HepG2 (cell line): ENCODE data around the gene CDK12. TPM values are rescaled to one million over a fixed set of nuclear protein-coding genes. Genes with fewer than 3 reads are reported as not detected.

Experiments
- ATF7 ChIP-seq, 2 experiments: fragments of 450-650 bp in 1 of 2; sonication (generic) in 1 of 2; formaldehyde crosslinking in 1 of 2; IDR thresholded peaks; 2 replicates each; pipeline versions ENCODE4 v1.4.0 to v1.6.1; 2016 to 2020; ENCODE audit warnings: antibody characterized with exemption in 1 of 2, mild to moderate bottlenecking in 1 of 2, missing genetic modification reagents in 1 of 2
- BCL3 ChIP-seq: sonication (generic); formaldehyde crosslinking; IDR thresholded peaks from 2 replicates; pipeline ENCODE4 v1.5.1; 2020; ENCODE audit warnings: mild to moderate bottlenecking, missing genetic modification reagents, moderate library complexity
- ELF4 ChIP-seq: sonication (generic); formaldehyde crosslinking; IDR thresholded peaks from 2 replicates; pipeline ENCODE4 v1.5.0; 2020; ENCODE audit warnings: missing genetic modification reagents, mild to moderate bottlenecking, moderate library complexity, borderline replicate concordance
- ELK4 ChIP-seq: sonication (generic); formaldehyde crosslinking; IDR thresholded peaks from 2 replicates; pipeline ENCODE4 v1.9.0; 2021; ENCODE audit warnings: missing genetic modification reagents, borderline replicate concordance
- EP300 ChIP-seq, 3 experiments: sonication (generic) in 1 of 3; formaldehyde crosslinking in 1 of 3; IDR thresholded peaks; 2 replicates each; pipeline versions ENCODE4 v1.5.1 to v1.6.1; 2011 to 2020; ENCODE audit warnings: low read depth in 2 of 3, low read length in 2 of 3, borderline replicate concordance in 1 of 3, improper control_type of control experiment in 1 of 3, mild to moderate bottlenecking in 1 of 3, missing genetic modification reagents in 1 of 3, moderate library complexity in 1 of 3
- ETV6 ChIP-seq: sonication (generic); formaldehyde crosslinking; conservative IDR thresholded peaks from 2 replicates; pipeline ENCODE4 v1.4.0; 2020; ENCODE audit warnings: missing genetic modification reagents
- GATAD2A ChIP-seq: IDR thresholded peaks from 2 replicates; pipeline ENCODE4 v1.6.1; 2016
- KDM3A ChIP-seq: IDR thresholded peaks from 2 replicates; pipeline ENCODE4 v1.6.1; 2018; ENCODE audit warnings: low read depth, missing compliant biosample characterization
- NPAS2 ChIP-seq: sonication (generic); formaldehyde crosslinking; IDR thresholded peaks from 2 replicates; pipeline ENCODE4 v1.8.0; 2022; ENCODE audit warnings: mild to moderate bottlenecking, missing genetic modification reagents, borderline replicate concordance
- NR2C2 ChIP-seq: sonication (generic); formaldehyde crosslinking; IDR thresholded peaks from 2 replicates; pipeline ENCODE4 v1.4.0; 2020; ENCODE audit warnings: missing genetic modification reagents, mild to moderate bottlenecking, moderate library complexity, borderline replicate concordance
- RFXAP ChIP-seq: sonication (generic); formaldehyde crosslinking; IDR thresholded peaks from 2 replicates; pipeline ENCODE4 v1.4.0; 2020; ENCODE audit warnings: missing genetic modification reagents, borderline replicate concordance
- SIX1 ChIP-seq: sonication (generic); formaldehyde crosslinking; IDR thresholded peaks from 2 replicates; pipeline ENCODE4 v1.4.0; 2020; ENCODE audit warnings: missing genetic modification reagents, borderline replicate concordance
- SRY ChIP-seq: sonication (generic); formaldehyde crosslinking; IDR thresholded peaks from 2 replicates; pipeline ENCODE4 v1.8.0; 2022; ENCODE audit warnings: mild to moderate bottlenecking, missing genetic modification reagents
- TCF7 ChIP-seq: sonication (generic); IDR thresholded peaks from 2 replicates; pipeline ENCODE4 v1.6.1; 2016; ENCODE audit warnings: antibody characterized with exemption, low read depth
- THAP8 ChIP-seq: sonication (generic); formaldehyde crosslinking; IDR thresholded peaks from 2 replicates; pipeline ENCODE4 v1.5.1; 2020; ENCODE audit warnings: missing genetic modification reagents, mild to moderate bottlenecking, borderline replicate concordance
- TMF1 ChIP-seq: sonication (generic); formaldehyde crosslinking; IDR thresholded peaks from 2 replicates; pipeline ENCODE4 v1.8.1; 2022; ENCODE audit warnings: low read depth, missing genetic modification reagents
- TOPORS ChIP-seq: sonication (generic); formaldehyde crosslinking; IDR thresholded peaks from 2 replicates; pipeline ENCODE4 v1.8.0; 2023; ENCODE audit warnings: mild to moderate bottlenecking, missing genetic modification reagents
- ZBTB49 ChIP-seq: sonication (generic); formaldehyde crosslinking; IDR thresholded peaks from 2 replicates; pipeline ENCODE4 v1.4.0; 2020; ENCODE audit warnings: missing genetic modification reagents, borderline replicate concordance
- ZKSCAN5 ChIP-seq: sonication (generic); formaldehyde crosslinking; IDR thresholded peaks from 2 replicates; pipeline ENCODE4 v1.5.1; 2020; ENCODE audit warnings: mild to moderate bottlenecking, missing genetic modification reagents
- ZKSCAN8 ChIP-seq: IDR thresholded peaks from 2 replicates; pipeline ENCODE4 v1.6.1; 2016; ENCODE audit warnings: borderline replicate concordance, missing genetic modification reagents, missing compliant biosample characterization
- ZMAT3 ChIP-seq: sonication (generic); formaldehyde crosslinking; conservative IDR thresholded peaks from 2 replicates; pipeline ENCODE4 v1.7.0; 2021; ENCODE audit warnings: missing genetic modification reagents
- ZNF496 ChIP-seq: sonication (generic); formaldehyde crosslinking; IDR thresholded peaks from 2 replicates; pipeline ENCODE4 v1.8.1; 2023; ENCODE audit warnings: mild to moderate bottlenecking, moderate library complexity, missing genetic modification reagents; ENCODE audit not compliant: insufficient replicate concordance
- polyA plus RNA-seq, 8 experiments: library from polyadenylated mRNA; depleted of rRNA in 3 of 8; stranded (reverse) in 7 of 8; unstranded in 1 of 8; fragments of >200 nt; fragmentation: Illumina TruSeq in 4 of 8; extraction: Trizol in 4 of 8; gene quantifications; 2 replicates each; pipeline versions ENCODE4 v1.2.1 to v1.2.3, GENCODE V29; 2011 to 2016; ENCODE audit warnings: low read depth in 4 of 8, missing spikeins in 1 of 8, mixed read lengths in 1 of 8; ENCODE audit not compliant: insufficient read depth in 1 of 8
- total RNA-seq, 5 experiments: library from RNA; depleted of rRNA; stranded (reverse); fragments of >200 nt; fragmentation: Illumina TruSeq; extraction: Trizol; gene quantifications; 2 replicates each; pipeline ENCODE4 v1.2.3, GENCODE V29; 2016; ENCODE audit warnings: low read depth in 1 of 5

CDK12 gene
- total and polyA plus RNA-seq, 2 of the 13 experiments (the other 11 are each of a cell fraction or from before 2014, with no cell fraction given) = 24.0 to 88.6 TPM

- TF ChIP-seq ELF4 (no peak; the same call in 1 of the 2 replicates), KDM3A (CRISPR knock-in tag) (no peak), RFXAP (CRISPR knock-in tag) (0 out of 2 replicates have a peak, but pooled peaks have one; percentile 58), ZKSCAN5 (CRISPR knock-in tag) (peak; percentile 91), THAP8 (CRISPR knock-in tag) (peak; percentile 54; the same call in 1 of the 2 replicates), EP300 (IDR thresholded peaks at IDR 0.05; ENCODE audit: low read depth in 2 of 2, low read length in 2 of 2) (peak in 1 of 2 experiments; percentile 81; a peak in 2 of 4 replicates), EP300 (CRISPR knock-in tag; IDR thresholded peaks at IDR 0.05; ENCODE audit: borderline replicate concordance) (peak; percentile 67; the same call in 1 of the 2 replicates), TOPORS (CRISPR knock-in tag) (no peak), ZNF496 (CRISPR knock-in tag) (no peak), ZKSCAN8 (peak; percentile 84; the same call in 1 of the 2 replicates), ELK4 (CRISPR knock-in tag) (no peak), SRY (CRISPR knock-in tag) (no peak; the same call in 1 of the 2 replicates), ETV6 (CRISPR knock-in tag) (peak; percentile 88), BCL3 (CRISPR knock-in tag) (no peak; the same call in 1 of the 2 replicates), TCF7 (no peak; the same call in 1 of the 2 replicates), NPAS2 (CRISPR knock-in tag) (no peak), SIX1 (CRISPR knock-in tag) (no peak; the same call in 1 of the 2 replicates), ZBTB49 (CRISPR knock-in tag) (peak; percentile 71; the same call in 1 of the 2 replicates), ZMAT3 (peak; percentile 94), GATAD2A (CRISPR knock-in tag) (no peak; the same call in 1 of the 2 replicates), TMF1 (CRISPR knock-in tag) (peak; percentile 53), NR2C2 (CRISPR knock-in tag) (peak; percentile 76; the same call in 1 of the 2 replicates), ATF7 (IDR thresholded peaks at IDR 0.05) (no peak), ATF7 (CRISPR knock-in tag; IDR thresholded peaks at IDR 0.05) (0 out of 2 replicates have a peak, but pooled peaks have one; percentile 16)
These were observed at the start of gene CDK12 (continued) for GRCh38 chr17:39461113-39461925.
